NCI-H1417 (cell line): Measurements from ENCODE around the gene DOC2B.
"Not testable (repeated sequence)": the region's sequence is repeated elsewhere in the genome, so short reads cannot be mapped to it uniquely, and the experiment has no call there.

Source experiments
- DNase-seq, 3 experiments: peaks; one replicate each; lab custom pipeline; 2025; lab: John Stamatoyannopoulos, UW

DOC2B gene

GRCh38 chr17:210402-210801 is 29.0 kb upstream of the DOC2B start:
- DNase-seq = no peak

- DNase-seq = no peak
Observed at GRCh38 chr17:208429-208828, 27.0 kb upstream of the DOC2B start.

- DNase-seq = no peak
Observed at GRCh38 chr17:207775-208174, 26.3 kb upstream of the DOC2B start.

- DNase-seq = peak; percentile 4 to 66 (median 28)
Observed at GRCh38 chr17:206941-207560, 25.6 kb upstream of the DOC2B start.

- DNase-seq = not testable (repeated sequence)
Observed at GRCh38 chr17:206484-206883, 25.0 kb upstream of the DOC2B start.

- no peak for DNase-seq
Observed at GRCh38 chr17:205817-206216, 24.4 kb upstream of the DOC2B start.

- peak; percentile 25 to 56 (median 25) for DNase-seq
Observed at GRCh38 chr17:205148-205669, 23.8 kb upstream of the DOC2B start.

- peak in 1 of 3 experiments; percentile 56 for DNase-seq
Observed at GRCh38 chr17:204427-205147, 23.1 kb upstream of the DOC2B start.

- no peak for DNase-seq
Observed at GRCh38 chr17:202501-202951, 21.1 kb upstream of the DOC2B start.

GRCh38 chr17:201736-202135 is 20.3 kb upstream of the DOC2B start:
- not testable (repeated sequence) for DNase-seq

GRCh38 chr17:201257-201656 is 19.8 kb upstream of the DOC2B start:
- DNase-seq = not testable (repeated sequence)

- DNase-seq = no peak
Observed at GRCh38 chr17:200586-200985, 19.1 kb upstream of the DOC2B start.

- no peak for DNase-seq
Observed at GRCh38 chr17:199806-200545, 18.5 kb upstream of the DOC2B start.

- DNase-seq = no peak
Observed at GRCh38 chr17:199191-199604, 17.7 kb upstream of the DOC2B start.

GRCh38 chr17:198225-198624 is 16.8 kb upstream of the DOC2B start:
- DNase-seq = not testable (repeated sequence)

- DNase-seq = no peak
Observed at GRCh38 chr17:197352-197751, 15.9 kb upstream of the DOC2B start.

- DNase-seq = peak in 1 of 3 experiments; percentile 15
Observed at GRCh38 chr17:194828-195602, 13.6 kb upstream of the DOC2B start.

GRCh38 chr17:193841-194806 is 12.7 kb upstream of the DOC2B start:
- DNase-seq = peak; percentile 71 to 89 (median 74)

GRCh38 chr17:193426-193810 is 12.0 kb upstream of the DOC2B start:
- no peak for DNase-seq

- no peak for DNase-seq
Observed at GRCh38 chr17:192666-193425, 11.4 kb upstream of the DOC2B start.
